GM18861 (cell line): ENCODE data around the gene GPC3.

Experiments
- ATAC-seq: cut with Tn5 transposase; IDR thresholded peaks from one replicate; pipeline ENCODE4 v1.9.1; 2021; ENCODE audit not compliant: unreplicated experiment

The GPC3 gene

DNA sequence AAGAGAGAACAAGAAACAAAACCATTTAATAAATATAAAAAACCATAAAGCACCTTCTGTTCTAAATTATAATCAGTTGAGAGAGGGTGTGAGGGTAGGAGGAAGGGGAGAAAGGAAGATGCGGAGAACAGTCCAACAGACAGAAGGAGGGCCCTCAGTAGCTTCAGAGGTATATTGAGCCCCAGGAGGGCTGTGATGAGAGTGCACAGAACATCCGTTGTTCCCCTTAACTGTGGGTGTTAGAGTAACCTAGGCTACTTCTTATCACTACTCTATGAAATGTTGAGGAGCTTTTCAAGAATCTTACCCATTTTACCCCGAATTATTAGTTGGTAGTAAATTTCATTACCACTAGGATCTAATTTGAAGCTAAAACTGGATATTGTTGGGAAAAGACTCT is 13.8 kb downstream of the GPC3 start:
- no peak for ATAC-seq

DNA sequence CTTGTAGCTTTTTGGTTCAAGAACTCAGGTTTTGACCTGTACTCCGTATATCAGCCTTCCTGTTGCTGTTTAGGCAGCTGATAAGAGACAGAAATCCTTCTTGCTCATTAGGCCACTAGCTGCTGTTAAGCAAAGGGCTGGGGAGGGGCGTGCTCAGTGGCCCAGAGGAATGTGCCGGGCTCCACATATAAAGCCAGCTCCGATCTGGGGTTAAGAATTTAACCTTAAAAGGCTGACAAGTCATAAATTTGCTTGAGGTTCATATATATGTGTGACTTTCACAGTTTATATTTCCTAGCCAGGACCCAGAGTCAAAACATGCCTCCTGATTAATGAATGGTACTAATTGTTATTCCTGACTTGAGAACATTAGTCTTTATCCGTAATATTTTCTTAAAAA is 15.3 kb downstream of the GPC3 start:
- no peak for ATAC-seq

GRCh38 chrX:133969191-133969590 is 16.2 kb downstream of the GPC3 start:
- ATAC-seq: no peak

DNA sequence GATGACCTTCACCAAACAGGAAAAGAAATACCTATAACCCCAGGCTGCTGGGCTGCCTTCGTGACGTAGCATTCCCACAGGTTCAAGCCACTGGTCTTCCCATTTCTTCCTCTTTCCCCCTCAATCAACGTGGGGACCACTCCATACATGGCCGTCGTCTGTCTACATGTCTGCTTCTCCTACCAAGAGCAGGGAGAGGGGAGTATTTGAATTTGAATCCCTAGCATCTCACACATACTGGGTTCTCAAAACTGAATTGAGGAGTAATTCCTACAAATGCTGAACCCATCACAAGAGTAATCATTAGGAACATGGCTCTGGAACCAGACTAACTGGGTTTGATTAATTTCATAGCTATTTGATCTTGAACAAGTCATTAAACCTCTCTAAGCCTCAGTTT is 17.3 kb downstream of the GPC3 start:
- no peak for ATAC-seq

DNA sequence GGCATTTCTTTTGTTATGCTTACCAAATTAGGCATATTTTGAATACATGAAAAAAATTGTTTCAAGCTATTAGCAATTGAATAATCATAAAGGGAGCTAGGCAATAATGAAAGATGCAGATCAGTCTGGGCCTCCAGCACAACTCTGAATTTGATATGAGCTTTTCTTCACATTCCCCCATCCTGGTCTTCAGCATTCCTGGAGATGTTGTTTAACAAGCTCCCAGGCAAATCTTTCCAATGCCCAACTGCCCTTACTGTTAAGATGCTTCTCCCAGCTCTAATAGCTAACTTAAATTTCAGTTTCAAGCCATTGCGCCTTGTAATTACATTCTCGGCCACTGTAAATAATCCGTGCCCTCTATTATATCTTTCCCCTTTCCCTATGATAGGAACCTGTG is 19.2 kb downstream of the GPC3 start:
- ATAC-seq: no peak

DNA sequence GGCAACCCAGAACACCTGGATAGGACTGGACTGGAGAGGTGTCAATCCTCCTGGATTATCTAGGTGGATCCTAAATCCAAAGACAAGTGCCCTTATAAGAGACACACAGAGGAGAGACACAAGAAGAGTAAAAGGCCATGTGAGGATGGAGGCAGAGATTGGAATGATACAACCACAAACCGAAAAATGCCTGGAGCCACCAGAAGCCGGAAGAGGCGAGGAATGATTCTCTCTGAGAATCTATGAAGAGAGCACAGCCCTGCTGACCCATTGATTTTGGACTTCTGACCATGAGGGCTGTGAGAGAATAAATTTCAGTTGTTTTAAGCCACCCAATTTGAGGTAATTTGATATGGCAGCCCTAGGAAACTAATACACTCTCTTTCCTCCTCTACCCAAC is 20.1 kb downstream of the GPC3 start:
- ATAC-seq: no peak

DNA sequence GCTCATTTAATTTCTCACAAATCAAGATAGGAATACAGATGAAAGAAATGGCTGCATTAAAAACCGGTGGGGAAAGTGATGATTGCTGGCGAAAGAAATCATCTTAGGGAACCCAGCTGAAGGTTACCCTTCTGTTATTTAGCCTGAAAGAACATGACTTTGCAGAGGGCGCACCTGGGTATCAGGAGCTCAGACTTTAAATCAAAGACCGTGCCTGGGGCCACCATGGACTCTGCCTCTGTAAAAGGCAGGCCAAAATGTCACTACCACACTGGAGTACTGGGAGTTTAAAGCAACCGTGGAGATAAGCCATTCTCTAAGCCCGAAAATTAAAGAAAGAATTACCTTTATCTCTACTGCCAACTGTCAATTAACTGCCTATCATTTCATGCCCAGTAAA is 24.3 kb downstream of the GPC3 start:
- no peak for ATAC-seq

DNA sequence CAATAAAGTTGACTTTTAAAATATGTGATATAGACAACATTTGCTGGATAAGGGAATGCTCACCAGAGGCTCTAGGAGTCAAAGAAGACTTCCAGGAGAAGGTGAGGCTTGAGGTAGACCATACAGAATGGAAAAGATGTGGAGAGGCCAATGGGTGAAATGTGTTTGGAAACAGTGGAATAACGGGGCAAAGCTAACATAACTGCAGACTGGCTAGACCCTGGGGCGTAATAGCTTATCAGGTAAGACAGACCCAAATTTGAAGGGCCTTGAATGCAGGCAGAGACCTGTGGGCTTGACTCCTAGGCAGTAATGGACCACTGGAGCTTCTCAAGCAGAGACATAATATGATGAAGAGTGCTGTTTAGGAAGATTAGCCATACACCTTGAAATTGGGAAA is 25.4 kb downstream of the GPC3 start:
- ATAC-seq: no peak

DNA sequence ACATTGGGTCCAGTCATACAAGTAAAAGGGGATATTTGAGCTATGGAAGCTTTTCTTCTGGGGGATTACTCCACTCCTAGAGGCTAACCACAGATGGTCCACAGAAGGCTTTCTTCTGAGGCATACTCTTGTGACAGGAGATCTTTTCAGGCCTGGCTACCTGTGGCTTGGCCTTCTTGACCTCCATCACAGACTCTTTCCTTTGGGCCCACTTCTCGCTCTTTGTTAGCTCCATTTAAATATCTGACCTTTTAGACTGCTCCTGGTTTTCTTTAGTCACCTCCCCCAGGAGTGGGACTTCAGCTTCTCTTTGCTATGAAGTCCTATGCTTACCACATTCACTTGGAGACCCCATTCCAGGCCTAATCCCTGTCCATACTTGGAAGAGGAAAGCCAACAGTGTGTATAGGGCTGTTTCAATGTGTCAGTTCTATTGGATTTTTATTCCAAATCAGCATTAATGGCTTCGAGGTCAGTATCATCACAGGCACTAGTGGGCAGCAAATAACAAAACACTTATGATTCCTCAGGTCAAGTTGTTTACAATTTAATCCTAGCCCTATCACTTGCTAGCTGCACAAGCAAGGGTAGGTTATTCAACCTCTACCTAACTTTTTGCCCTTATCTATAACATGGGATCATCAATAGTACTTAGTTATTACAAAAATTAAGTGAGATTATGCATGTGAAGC is 26.3 kb downstream of the GPC3 start:
- ATAC-seq: no peak

GRCh38 chrX:133956570-133957340 is 28.6 kb downstream of the GPC3 start:
- ATAC-seq: no peak

GRCh38 chrX:133953785-133954355 is 31.5 kb downstream of the GPC3 start:
- no peak for ATAC-seq

DNA sequence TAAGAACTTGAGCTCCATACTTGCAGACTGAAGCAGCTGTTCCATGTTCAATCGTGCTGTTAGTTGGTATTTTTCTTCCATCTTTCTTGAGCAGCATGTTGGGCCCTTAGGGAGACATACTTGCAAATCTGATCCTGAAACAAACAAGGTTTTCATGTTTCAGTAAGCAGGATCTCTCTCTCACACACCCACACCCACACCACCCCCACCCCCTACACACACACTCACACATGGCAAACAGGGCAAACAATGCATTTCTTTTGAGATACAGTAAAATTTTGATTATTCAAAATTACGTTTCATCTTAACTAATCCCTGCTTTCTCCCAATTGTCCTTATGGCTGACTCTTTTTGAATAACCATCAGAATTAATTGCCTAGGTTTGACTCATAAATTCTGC is 32.3 kb downstream of the GPC3 start:
- ATAC-seq: no peak

DNA sequence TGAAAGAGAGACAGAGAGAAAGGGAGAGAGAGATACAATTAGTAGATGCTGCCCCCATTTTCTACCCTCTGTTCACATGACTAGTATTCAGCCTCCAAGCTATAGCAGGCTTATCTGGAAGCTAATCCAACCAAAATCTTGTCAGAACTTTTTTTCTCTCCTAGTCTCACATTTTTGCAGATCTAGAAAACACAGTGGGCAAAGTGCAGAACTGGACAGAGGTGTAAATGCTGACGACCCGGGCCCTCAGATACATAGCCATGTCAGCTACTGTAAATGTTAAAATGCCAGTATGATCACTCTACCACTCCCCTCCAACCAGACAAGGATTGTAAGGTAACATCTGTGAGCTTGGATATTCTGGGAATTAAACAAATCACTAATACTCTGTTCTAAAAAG is 34.3 kb downstream of the GPC3 start:
- no peak for ATAC-seq

- ATAC-seq: no peak
These were observed 35.2 kb downstream of the GPC3 start for GRCh38 chrX:133950214-133950613.

DNA sequence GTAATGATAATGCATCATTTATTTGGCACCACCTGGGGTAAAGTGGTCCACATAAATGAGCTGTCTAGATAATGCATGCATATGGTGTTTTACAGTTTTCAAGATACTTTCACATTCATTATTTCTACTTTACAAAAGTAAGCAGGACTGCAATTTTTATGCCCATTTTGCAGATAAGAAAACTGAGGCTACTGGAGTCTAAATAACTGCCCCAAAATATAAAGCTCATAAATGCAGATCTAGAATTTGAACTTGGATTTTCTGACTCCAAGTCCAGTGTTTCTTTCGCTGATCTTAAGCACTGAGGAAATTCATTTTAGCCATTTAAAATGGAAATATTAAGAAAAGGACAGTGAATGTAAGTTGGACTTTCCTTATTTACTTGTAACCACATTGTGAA is 36.5 kb downstream of the GPC3 start:
- no peak for ATAC-seq

- no peak for ATAC-seq
These were observed 37.4 kb downstream of the GPC3 start for GRCh38 chrX:133947996-133948395.

DNA sequence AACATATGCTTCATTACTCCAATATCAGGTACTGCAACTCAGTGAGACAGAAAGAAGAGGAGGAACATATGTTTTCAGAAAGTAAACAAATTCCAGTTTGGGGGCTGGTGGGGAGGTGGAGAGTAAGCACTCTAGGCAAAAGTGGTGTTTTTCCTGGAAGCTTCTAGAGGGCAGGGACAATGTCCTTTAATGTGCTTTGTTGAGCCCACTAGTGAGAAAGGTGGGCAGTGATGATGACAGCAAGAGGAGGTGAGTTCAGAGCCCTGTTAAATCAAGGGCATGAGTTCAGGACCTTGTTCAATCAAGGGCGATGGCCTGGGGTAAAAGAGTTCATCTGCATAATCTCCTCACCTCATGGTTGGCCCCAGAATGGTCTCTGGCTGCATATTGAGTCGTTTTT is 38.4 kb downstream of the GPC3 start:
- ATAC-seq: no peak

GRCh38 chrX:133943507-133943906 is 41.9 kb downstream of the GPC3 start:
- ATAC-seq: no peak

- no peak for ATAC-seq
These were observed 45.6 kb downstream of the GPC3 start for GRCh38 chrX:133939655-133940302.

GRCh38 chrX:133938530-133938929 is 46.9 kb downstream of the GPC3 start:
- ATAC-seq: no peak

DNA sequence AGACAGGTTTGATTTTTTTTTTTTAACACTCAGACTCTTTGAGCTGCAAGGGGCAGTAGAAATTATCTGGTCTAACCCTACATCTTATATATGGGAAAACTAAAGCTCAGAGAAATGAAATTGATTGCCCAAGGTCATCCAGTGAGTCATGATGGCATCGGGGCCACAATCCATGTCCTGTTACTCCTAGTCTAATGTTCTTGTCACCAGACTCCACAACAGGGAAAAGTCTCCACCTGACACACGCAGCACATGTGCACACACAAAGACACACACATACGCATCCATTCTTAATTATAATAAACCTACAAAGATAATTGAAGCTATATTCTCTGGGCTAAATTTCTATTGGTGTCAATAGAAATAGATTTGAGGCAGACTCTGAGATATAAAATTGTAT is 48.4 kb downstream of the GPC3 start:
- no peak for ATAC-seq

DNA sequence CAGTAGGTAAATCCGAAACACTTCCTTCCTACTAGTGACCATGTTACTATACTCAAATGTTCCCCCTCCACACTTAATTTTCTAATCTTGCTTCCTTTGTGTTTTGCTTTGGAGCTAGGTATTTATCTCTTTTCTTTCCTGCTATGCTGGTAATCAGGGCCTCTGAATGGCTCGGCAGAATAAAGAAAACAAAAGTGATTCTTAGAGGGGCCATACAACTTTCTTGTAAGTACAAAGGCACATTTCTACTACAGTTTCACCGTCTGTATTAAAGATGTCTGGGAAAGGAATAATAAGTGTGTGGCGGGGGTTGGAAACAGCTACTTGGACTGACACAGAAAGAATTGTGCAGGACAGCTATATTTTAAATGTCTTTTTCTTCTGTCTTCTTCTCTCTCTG is 50.3 kb downstream of the GPC3 start:
- no peak for ATAC-seq
